ENCODE results near the gene SEMA3F. TPM values are rescaled to one million over a fixed set of nuclear protein-coding genes. Genes with fewer than 3 reads are reported as not detected.

The SEMA3F gene
- total and polyA plus RNA-seq, 2 donors (not counting 3 experiments of a cell fraction or from before 2014, with no cell fraction given): 65.8 to 99.1 TPM

DNA sequence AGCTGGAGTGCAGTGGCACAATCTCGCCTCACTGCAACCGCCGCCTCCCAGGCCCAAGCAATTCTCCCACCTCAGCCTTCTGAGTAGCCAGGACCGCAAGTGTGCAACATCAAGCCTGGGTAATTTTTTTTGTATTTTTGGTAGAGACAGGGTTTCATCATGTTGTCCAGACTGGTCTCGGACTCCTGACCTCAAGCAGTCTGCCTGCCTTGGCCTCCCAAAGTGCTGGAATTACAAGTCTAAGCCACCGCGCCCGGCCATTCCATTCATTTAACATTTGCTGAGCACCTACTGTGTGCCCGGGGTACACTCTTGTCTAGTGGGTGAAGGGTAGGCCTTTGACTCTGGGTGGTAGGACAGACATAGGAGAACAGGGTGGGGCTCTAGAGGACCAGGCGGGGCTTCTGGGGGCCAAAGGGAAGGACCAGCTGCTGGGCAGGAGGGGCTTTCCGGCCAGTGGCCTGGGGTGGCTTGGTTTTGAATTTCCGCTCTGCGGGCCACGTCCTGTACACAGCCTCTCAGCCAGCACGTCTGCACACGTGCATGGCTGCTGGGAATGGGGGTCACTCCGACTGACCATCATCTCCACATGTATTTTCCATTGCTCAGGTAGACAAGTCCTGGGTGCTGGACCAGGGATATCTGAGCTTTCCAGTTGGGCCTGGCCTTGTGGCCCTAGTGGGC, 52.4 kb downstream of the SEMA3F start:
- H3K27me3 ChIP-seq (ENCODE audit: control insufficient read depth in 2 of 2, insufficient read depth in 2 of 2, low read length in 2 of 2): peaks cover 18% of the 10 kb centered on the region in 2 experiments
- no peaks in the 10 kb centered on the region for H3K9me3 ChIP-seq (replicated peaks; ENCODE audit: control insufficient read depth, insufficient read depth, low read length)
- no peak overlapping the region for H3K9ac ChIP-seq (replicated peaks; ENCODE audit: extremely low read depth, insufficient read depth, low read length)
- no peaks in the 10 kb centered on the region for H4K20me1 ChIP-seq (replicated peaks; ENCODE audit: control insufficient read depth, extremely low read depth, insufficient read depth, low read length)
- peaks cover 3% of the 10 kb centered on the region for H3K4me1 ChIP-seq (ENCODE audit: control insufficient read depth, extremely low read depth, insufficient read depth, low read length)
- no TSS peak for BruUV-seq (replicated peaks)
- no peaks in the 10 kb centered on the region for H3K9me1 ChIP-seq (replicated peaks; ENCODE audit: control insufficient read depth, extremely low read depth, insufficient read depth, low read length)
- intact Hi-C loops (cut with micrococcal nuclease) (no loop called here), dilution Hi-C loops (cut with MboI; ENCODE audit: extremely low pct_ligation_motif_present, low sequenced_read_pairs) (no loop called here)
- ChIA-PET POLR2A (no interaction called here), CTCF (interaction anchor here (3.3 to 6.4 kb wide), 3 partner anchors 11 to 19 kb away, joined by 15 to 53 read pairs (median 43); no protein-coding TSS in a partner anchor)
- no peak overlapping the region for H3K4me2 ChIP-seq (ENCODE audit: insufficient read depth, low read length)
- no peaks in the 10 kb centered on the region for H3K36me3 ChIP-seq (ENCODE audit: control insufficient read depth in 2 of 2, extremely low read depth in 1 of 2, insufficient read depth in 2 of 2, low read length in 2 of 2)
- H3K79me2 ChIP-seq (ENCODE audit: control insufficient read depth, insufficient read depth, low read length): no peaks in the 10 kb centered on the region
- H3K4me3 ChIP-seq (replicated peaks in 1 of 3; ENCODE audit: insufficient read depth in 1 of 3, low read depth in 1 of 3, low read length in 3 of 3): no peak overlapping the region
- FAIRE-seq: no peak
- TF ChIP-seq FOS (IDR thresholded peaks at IDR 0.05; ENCODE audit: borderline replicate concordance, insufficient read depth, low read length) (no peak), POLR2A (IDR thresholded peaks at IDR 0.05; ENCODE audit: low read depth, low read length) (no peak), JUN (IDR thresholded peaks at IDR 0.05; ENCODE audit: borderline replicate concordance, insufficient read depth, insufficient read length, low read depth) (no peak), MYC (IDR thresholded peaks at IDR 0.05; ENCODE audit: low read depth, low read length) (no peak), GATA2 (IDR thresholded peaks at IDR 0.05; ENCODE audit: insufficient read depth, insufficient read length, low read depth, low read length) (no peak), POLR2AphosphoS5 (IDR thresholded peaks at IDR 0.05; ENCODE audit: insufficient read depth, low read depth, low read length) (no peak)
- TF ChIP-seq, protein P1, sequence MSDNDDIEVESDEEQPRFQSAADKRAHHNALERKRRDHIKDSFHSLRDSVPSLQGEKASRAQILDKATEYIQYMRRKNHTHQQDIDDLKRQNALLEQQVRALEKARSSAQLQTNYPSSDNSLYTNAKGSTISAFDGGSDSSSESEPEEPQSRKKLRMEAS (IDR thresholded peaks at IDR 0.05; ENCODE audit: insufficient read depth, insufficient read length): no peak
- TF ChIP-seq, protein P2, sequence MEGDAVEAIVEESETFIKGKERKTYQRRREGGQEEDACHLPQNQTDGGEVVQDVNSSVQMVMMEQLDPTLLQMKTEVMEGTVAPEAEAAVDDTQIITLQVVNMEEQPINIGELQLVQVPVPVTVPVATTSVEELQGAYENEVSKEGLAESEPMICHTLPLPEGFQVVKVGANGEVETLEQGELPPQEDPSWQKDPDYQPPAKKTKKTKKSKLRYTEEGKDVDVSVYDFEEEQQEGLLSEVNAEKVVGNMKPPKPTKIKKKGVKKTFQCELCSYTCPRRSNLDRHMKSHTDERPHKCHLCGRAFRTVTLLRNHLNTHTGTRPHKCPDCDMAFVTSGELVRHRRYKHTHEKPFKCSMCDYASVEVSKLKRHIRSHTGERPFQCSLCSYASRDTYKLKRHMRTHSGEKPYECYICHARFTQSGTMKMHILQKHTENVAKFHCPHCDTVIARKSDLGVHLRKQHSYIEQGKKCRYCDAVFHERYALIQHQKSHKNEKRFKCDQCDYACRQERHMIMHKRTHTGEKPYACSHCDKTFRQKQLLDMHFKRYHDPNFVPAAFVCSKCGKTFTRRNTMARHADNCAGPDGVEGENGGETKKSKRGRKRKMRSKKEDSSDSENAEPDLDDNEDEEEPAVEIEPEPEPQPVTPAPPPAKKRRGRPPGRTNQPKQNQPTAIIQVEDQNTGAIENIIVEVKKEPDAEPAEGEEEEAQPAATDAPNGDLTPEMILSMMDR (IDR thresholded peaks at IDR 0.05; ENCODE audit: extremely low read depth in 1 of 2, insufficient read depth in 1 of 2, low read depth in 1 of 2, low read length in 2 of 2): no peak
- DNase-seq (ENCODE audit: low read depth, low spot score): no peak
- no peak overlapping the region for H3K27ac ChIP-seq (ENCODE audit: insufficient read depth, low read depth, low read length)
- H2AFZ ChIP-seq (ENCODE audit: low read depth, low read length): no peak overlapping the region

All from endothelial cell of umbilical vein (primary cell).